ENCODE measurements around the gene DYNC2I2.
A peak's percentile ranks its signal among the peaks of the same experiment; 100 is the strongest.

GRCh38 chr9:128703616-128704355 lies 47.1 kb upstream of the DYNC2I2 start:
- TF ChIP-seq CTCF (IDR thresholded peaks at IDR 0.05), result no peak
- TF ChIP-seq POLR2A (IDR thresholded peaks at IDR 0.05), result peak in 1 of 3 donors; percentile 23

All from body of pancreas (tissue), 4 donors.